Panc1 (cell line): ENCODE measurements around the gene TP53RK.

ENCODE experiments used
- POLR2AphosphoS5 ChIP-seq: IDR thresholded peaks from 2 replicates; pipeline ENCODE4 v1.6.1; 2012; ENCODE audit warnings: mild to moderate bottlenecking, low read depth, low read length, moderate library complexity
- TCF7L2 ChIP-seq: IDR thresholded peaks from 2 replicates; pipeline ENCODE4 v1.6.1; 2011; ENCODE audit warnings: mild to moderate bottlenecking, low read depth, low read length, inconsistent platforms
- TF ChIP-seq, protein P1 (sequence below): fragments of 450-650 bp; IDR thresholded peaks from 2 replicates; pipeline ENCODE4 v1.5.1; 2017; ENCODE audit warnings: mild to moderate bottlenecking
- TF ChIP-seq, protein P2 (sequence below), 2 experiments: IDR thresholded peaks; 2 replicates each; pipeline ENCODE4 v1.6.1; 2011 to 2012; ENCODE audit warnings: low read depth in 2 of 2, control low read depth in 1 of 2, low read length in 1 of 2, mild to moderate bottlenecking in 1 of 2, moderate library complexity in 1 of 2; ENCODE audit not compliant: insufficient read depth in 1 of 2

DNA sequence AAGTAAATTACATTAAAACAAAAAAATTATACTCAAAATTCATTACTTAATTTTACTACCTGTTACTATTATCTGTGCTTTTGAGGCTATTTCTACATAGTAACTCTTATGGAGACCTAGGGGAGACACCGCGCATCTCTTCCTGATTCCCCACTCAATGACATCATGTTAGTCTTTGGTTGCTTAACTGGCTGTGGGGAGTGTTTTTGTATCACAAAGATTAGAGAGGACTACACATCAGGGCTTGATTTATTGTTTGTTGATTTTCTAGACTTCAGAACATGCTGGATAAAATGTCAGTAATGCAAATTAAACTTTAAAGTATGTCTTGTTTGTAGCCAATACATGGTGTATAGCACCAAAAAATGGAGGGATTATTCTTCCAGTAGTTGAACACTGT lies 46.2 kb upstream of the TP53RK start:
- TF ChIP-seq, protein P1, sequence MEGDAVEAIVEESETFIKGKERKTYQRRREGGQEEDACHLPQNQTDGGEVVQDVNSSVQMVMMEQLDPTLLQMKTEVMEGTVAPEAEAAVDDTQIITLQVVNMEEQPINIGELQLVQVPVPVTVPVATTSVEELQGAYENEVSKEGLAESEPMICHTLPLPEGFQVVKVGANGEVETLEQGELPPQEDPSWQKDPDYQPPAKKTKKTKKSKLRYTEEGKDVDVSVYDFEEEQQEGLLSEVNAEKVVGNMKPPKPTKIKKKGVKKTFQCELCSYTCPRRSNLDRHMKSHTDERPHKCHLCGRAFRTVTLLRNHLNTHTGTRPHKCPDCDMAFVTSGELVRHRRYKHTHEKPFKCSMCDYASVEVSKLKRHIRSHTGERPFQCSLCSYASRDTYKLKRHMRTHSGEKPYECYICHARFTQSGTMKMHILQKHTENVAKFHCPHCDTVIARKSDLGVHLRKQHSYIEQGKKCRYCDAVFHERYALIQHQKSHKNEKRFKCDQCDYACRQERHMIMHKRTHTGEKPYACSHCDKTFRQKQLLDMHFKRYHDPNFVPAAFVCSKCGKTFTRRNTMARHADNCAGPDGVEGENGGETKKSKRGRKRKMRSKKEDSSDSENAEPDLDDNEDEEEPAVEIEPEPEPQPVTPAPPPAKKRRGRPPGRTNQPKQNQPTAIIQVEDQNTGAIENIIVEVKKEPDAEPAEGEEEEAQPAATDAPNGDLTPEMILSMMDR: no peak
- TF ChIP-seq TCF7L2 (no peak), POLR2AphosphoS5 (no peak)
- TF ChIP-seq, protein P2, sequence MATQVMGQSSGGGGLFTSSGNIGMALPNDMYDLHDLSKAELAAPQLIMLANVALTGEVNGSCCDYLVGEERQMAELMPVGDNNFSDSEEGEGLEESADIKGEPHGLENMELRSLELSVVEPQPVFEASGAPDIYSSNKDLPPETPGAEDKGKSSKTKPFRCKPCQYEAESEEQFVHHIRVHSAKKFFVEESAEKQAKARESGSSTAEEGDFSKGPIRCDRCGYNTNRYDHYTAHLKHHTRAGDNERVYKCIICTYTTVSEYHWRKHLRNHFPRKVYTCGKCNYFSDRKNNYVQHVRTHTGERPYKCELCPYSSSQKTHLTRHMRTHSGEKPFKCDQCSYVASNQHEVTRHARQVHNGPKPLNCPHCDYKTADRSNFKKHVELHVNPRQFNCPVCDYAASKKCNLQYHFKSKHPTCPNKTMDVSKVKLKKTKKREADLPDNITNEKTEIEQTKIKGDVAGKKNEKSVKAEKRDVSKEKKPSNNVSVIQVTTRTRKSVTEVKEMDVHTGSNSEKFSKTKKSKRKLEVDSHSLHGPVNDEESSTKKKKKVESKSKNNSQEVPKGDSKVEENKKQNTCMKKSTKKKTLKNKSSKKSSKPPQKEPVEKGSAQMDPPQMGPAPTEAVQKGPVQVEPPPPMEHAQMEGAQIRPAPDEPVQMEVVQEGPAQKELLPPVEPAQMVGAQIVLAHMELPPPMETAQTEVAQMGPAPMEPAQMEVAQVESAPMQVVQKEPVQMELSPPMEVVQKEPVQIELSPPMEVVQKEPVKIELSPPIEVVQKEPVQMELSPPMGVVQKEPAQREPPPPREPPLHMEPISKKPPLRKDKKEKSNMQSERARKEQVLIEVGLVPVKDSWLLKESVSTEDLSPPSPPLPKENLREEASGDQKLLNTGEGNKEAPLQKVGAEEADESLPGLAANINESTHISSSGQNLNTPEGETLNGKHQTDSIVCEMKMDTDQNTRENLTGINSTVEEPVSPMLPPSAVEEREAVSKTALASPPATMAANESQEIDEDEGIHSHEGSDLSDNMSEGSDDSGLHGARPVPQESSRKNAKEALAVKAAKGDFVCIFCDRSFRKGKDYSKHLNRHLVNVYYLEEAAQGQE (IDR thresholded peaks at IDR 0.05; ENCODE audit: insufficient read depth in 1 of 2, low read depth in 2 of 2, low read length in 1 of 2): no peak
